ENCODE measurements around the gene CCDC93. TPM values are rescaled to one million over a fixed set of nuclear protein-coding genes. Genes with fewer than 3 reads are reported as not detected.
"Not testable (repeated sequence)": the region's sequence is repeated elsewhere in the genome, so short reads cannot be mapped to it uniquely, and the experiment has no call there.

The CCDC93 gene
- total RNA-seq, 1 donor from 2014 or later, result 37.0 TPM

- Mint-ChIP-seq H3K9me3 (peaks cover 11% of the 10 kb centered on the region), H3K4me3 (ENCODE audit: low read depth) (no peak overlapping the region), H3K4me1 (ENCODE audit: low read depth) (no peaks in the 10 kb centered on the region), H3K27ac (no peak overlapping the region), H3K27me3 (ENCODE audit: low read depth) (peaks cover 31% of the 10 kb centered on the region), H3K36me3 (ENCODE audit: low read depth) (no peaks in the 10 kb centered on the region)
- intact Hi-C loops (cut with micrococcal nuclease), result loop anchor here (5.0 kb wide), 1 partner anchor 825 kb away; no protein-coding TSS in a partner anchor
- peak; percentile 14 for DNase-seq (ENCODE audit: low spot score)
These were observed 18.5 kb upstream of the CCDC93 start for GRCh38 chr2:118032169-118033013.

GRCh38 chr2:118031566-118031965, 17.7 kb upstream of the CCDC93 start:
- DNase-seq (ENCODE audit: low spot score), result no peak
- H3K4me3 Mint-ChIP-seq (ENCODE audit: low read depth), result no peak overlapping the region
- intact Hi-C loops (cut with micrococcal nuclease), result loop anchor here (5.0 kb wide), 1 partner anchor 826 kb away; no protein-coding TSS in a partner anchor
- no peaks in the 10 kb centered on the region for H3K4me1 Mint-ChIP-seq (ENCODE audit: low read depth)
- peaks cover 6% of the 10 kb centered on the region for H3K9me3 Mint-ChIP-seq
- peaks cover 36% of the 10 kb centered on the region for H3K27me3 Mint-ChIP-seq (ENCODE audit: low read depth)
- no peak overlapping the region for H3K27ac Mint-ChIP-seq
- H3K36me3 Mint-ChIP-seq (ENCODE audit: low read depth), result no peaks in the 10 kb centered on the region

- Mint-ChIP-seq H3K4me1 (ENCODE audit: low read depth) (no peaks in the 10 kb centered on the region), H3K36me3 (ENCODE audit: low read depth) (no peaks in the 10 kb centered on the region), H3K27me3 (ENCODE audit: low read depth) (peaks cover 35% of the 10 kb centered on the region), H3K27ac (no peak overlapping the region), H3K4me3 (ENCODE audit: low read depth) (no peak overlapping the region), H3K9me3 (no peaks in the 10 kb centered on the region)
- DNase-seq (ENCODE audit: low spot score), result no peak
- intact Hi-C loops (cut with micrococcal nuclease), result no loop called here
These were observed 15.2 kb upstream of the CCDC93 start for GRCh38 chr2:118029025-118029424.

GRCh38 chr2:118021356-118021755, 7.5 kb upstream of the CCDC93 start:
- no peak for DNase-seq (ENCODE audit: low spot score)
- peaks cover 5% of the 10 kb centered on the region for H3K4me1 Mint-ChIP-seq (ENCODE audit: low read depth)
- H3K4me3 Mint-ChIP-seq (ENCODE audit: low read depth), result no peak overlapping the region
- intact Hi-C loops (cut with micrococcal nuclease), result loop anchor here (5.0 kb wide), 1 partner anchor 41 kb away; no protein-coding TSS in a partner anchor
- no peak overlapping the region for H3K27ac Mint-ChIP-seq
- peaks cover 25% of the 10 kb centered on the region for H3K27me3 Mint-ChIP-seq (ENCODE audit: low read depth)
- no peaks in the 10 kb centered on the region for H3K36me3 Mint-ChIP-seq (ENCODE audit: low read depth)
- no peaks in the 10 kb centered on the region for H3K9me3 Mint-ChIP-seq

GRCh38 chr2:118019821-118020220, 6.0 kb upstream of the CCDC93 start:
- no peak for DNase-seq (ENCODE audit: low spot score)
- Mint-ChIP-seq H3K27ac (no peak overlapping the region), H3K36me3 (ENCODE audit: low read depth) (no peaks in the 10 kb centered on the region), H3K9me3 (no peaks in the 10 kb centered on the region), H3K4me1 (ENCODE audit: low read depth) (peaks cover 6% of the 10 kb centered on the region), H3K4me3 (ENCODE audit: low read depth) (no peak overlapping the region), H3K27me3 (ENCODE audit: low read depth) (peaks cover 22% of the 10 kb centered on the region)
- intact Hi-C loops (cut with micrococcal nuclease), result loop anchor here (5.0 kb wide), 1 partner anchor 42 kb away; no protein-coding TSS in a partner anchor

- H3K27me3 Mint-ChIP-seq (ENCODE audit: low read depth), result peaks cover 15% of the 10 kb centered on the region
- peaks cover under 1% of the 10 kb centered on the region for H3K36me3 Mint-ChIP-seq (ENCODE audit: low read depth)
- no peak for DNase-seq (ENCODE audit: low spot score)
- intact Hi-C loops (cut with micrococcal nuclease), result no loop called here
- H3K4me1 Mint-ChIP-seq (ENCODE audit: low read depth), result peaks cover 21% of the 10 kb centered on the region
- no peak overlapping the region for H3K27ac Mint-ChIP-seq
- no peaks in the 10 kb centered on the region for H3K9me3 Mint-ChIP-seq
- H3K4me3 Mint-ChIP-seq (ENCODE audit: low read depth), result no peak overlapping the region
These were observed 3.0 kb upstream of the CCDC93 start for GRCh38 chr2:118016911-118017310.

- Mint-ChIP-seq H3K4me1 (ENCODE audit: low read depth) (peaks cover 29% of the 10 kb centered on the region), H3K27me3 (ENCODE audit: low read depth) (peaks cover 12% of the 10 kb centered on the region)
- DNase-seq (ENCODE audit: low spot score); H3K4me3 Mint-ChIP-seq (ENCODE audit: low read depth); H3K36me3 Mint-ChIP-seq (ENCODE audit: low read depth); H3K27ac Mint-ChIP-seq; H3K9me3 Mint-ChIP-seq; intact Hi-C loops (cut with micrococcal nuclease): not testable (repeated sequence)
These were observed 1.9 kb upstream of the CCDC93 start for GRCh38 chr2:118015761-118016160.

GRCh38 chr2:118014492-118014824, 588 bp upstream of the CCDC93 start:
- intact Hi-C loops (cut with micrococcal nuclease), result loop anchor here (1.0 kb wide), 2 partner anchors 11 to 74 kb away; partner anchors contain the start of gene INSIG2
- H3K27me3 Mint-ChIP-seq (ENCODE audit: low read depth), result peaks cover 9% of the 10 kb centered on the region
- H3K9me3 Mint-ChIP-seq, result no peaks in the 10 kb centered on the region
- H3K4me3 Mint-ChIP-seq (ENCODE audit: low read depth), result peak overlapping the region; percentile 92
- no peak for DNase-seq (ENCODE audit: low spot score)
- H3K4me1 Mint-ChIP-seq (ENCODE audit: low read depth), result peaks cover 34% of the 10 kb centered on the region
- H3K36me3 Mint-ChIP-seq (ENCODE audit: low read depth), result peaks cover 12% of the 10 kb centered on the region
- peak overlapping the region; percentile 63 for H3K27ac Mint-ChIP-seq

- Mint-ChIP-seq H3K4me1 (ENCODE audit: low read depth) (peaks cover 34% of the 10 kb centered on the region), H3K27me3 (ENCODE audit: low read depth) (peaks cover under 1% of the 10 kb centered on the region), H3K4me3 (ENCODE audit: low read depth) (peak overlapping the region; percentile 92), H3K27ac (no peak overlapping the region), H3K36me3 (ENCODE audit: low read depth) (peaks cover 18% of the 10 kb centered on the region), H3K9me3 (no peaks in the 10 kb centered on the region)
- peak; percentile 39 for DNase-seq (ENCODE audit: low spot score)
- intact Hi-C loops (cut with micrococcal nuclease), result no loop called here
These were observed 598 bp downstream of the CCDC93 start for GRCh38 chr2:118013221-118013723.

GRCh38 chr2:118012778-118013177, 1.1 kb downstream of the CCDC93 start:
- intact Hi-C loops (cut with micrococcal nuclease), result no loop called here
- Mint-ChIP-seq H3K4me3 (ENCODE audit: low read depth) (peak overlapping the region; percentile 92), H3K27me3 (ENCODE audit: low read depth) (no peaks in the 10 kb centered on the region), H3K27ac (no peak overlapping the region), H3K4me1 (ENCODE audit: low read depth) (peaks cover 34% of the 10 kb centered on the region), H3K36me3 (ENCODE audit: low read depth) (peaks cover 23% of the 10 kb centered on the region), H3K9me3 (no peaks in the 10 kb centered on the region)
- no peak for DNase-seq (ENCODE audit: low spot score)

GRCh38 chr2:118010473-118010872, 3.4 kb downstream of the CCDC93 start:
- Mint-ChIP-seq H3K4me1 (ENCODE audit: low read depth) (peaks cover 36% of the 10 kb centered on the region), H3K9me3 (no peaks in the 10 kb centered on the region), H3K27ac (no peak overlapping the region), H3K36me3 (ENCODE audit: low read depth) (peaks cover 40% of the 10 kb centered on the region), H3K27me3 (ENCODE audit: low read depth) (no peaks in the 10 kb centered on the region), H3K4me3 (ENCODE audit: low read depth) (no peak overlapping the region)
- DNase-seq (ENCODE audit: low spot score), result no peak
- intact Hi-C loops (cut with micrococcal nuclease), result no loop called here

GRCh38 chr2:118006861-118007260, 7.0 kb downstream of the CCDC93 start:
- H3K9me3 Mint-ChIP-seq, result no peaks in the 10 kb centered on the region
- H3K4me3 Mint-ChIP-seq (ENCODE audit: low read depth), result no peak overlapping the region
- no peak overlapping the region for H3K27ac Mint-ChIP-seq
- no peak for DNase-seq (ENCODE audit: low spot score)
- no peaks in the 10 kb centered on the region for H3K27me3 Mint-ChIP-seq (ENCODE audit: low read depth)
- peaks cover 56% of the 10 kb centered on the region for H3K36me3 Mint-ChIP-seq (ENCODE audit: low read depth)
- intact Hi-C loops (cut with micrococcal nuclease), result no loop called here
- peaks cover 24% of the 10 kb centered on the region for H3K4me1 Mint-ChIP-seq (ENCODE audit: low read depth)

GRCh38 chr2:118006326-118006725, 7.5 kb downstream of the CCDC93 start:
- Mint-ChIP-seq H3K4me3 (ENCODE audit: low read depth) (no peak overlapping the region), H3K27ac (peak overlapping the region; percentile 35), H3K4me1 (ENCODE audit: low read depth) (peaks cover 19% of the 10 kb centered on the region), H3K36me3 (ENCODE audit: low read depth) (peaks cover 56% of the 10 kb centered on the region), H3K27me3 (ENCODE audit: low read depth) (no peaks in the 10 kb centered on the region), H3K9me3 (no peaks in the 10 kb centered on the region)
- DNase-seq (ENCODE audit: low spot score), result no peak
- intact Hi-C loops (cut with micrococcal nuclease), result no loop called here

All from activated T-helper 2 cell treated with anti-CD3 and anti-CD28 coated beads, Interferon-gamma antibody, Interleukin-2, Interleukin-4, amounts not matched to agents 10 μg/mL and 5 μg/mL and 100 μg/mL, durations not matched to agents 14 hours and 24 hours and 36 hours (primary cell).